ENCODE data around the gene MYO3B. TPM values are rescaled to one million over a fixed set of nuclear protein-coding genes. Genes with fewer than 3 reads are reported as not detected.

The MYO3B gene
- total and polyA plus RNA-seq, 2 donors (not counting 3 experiments of a cell fraction or from before 2014, with no cell fraction given), result 0.03 TPM; not detected in 1

DNA sequence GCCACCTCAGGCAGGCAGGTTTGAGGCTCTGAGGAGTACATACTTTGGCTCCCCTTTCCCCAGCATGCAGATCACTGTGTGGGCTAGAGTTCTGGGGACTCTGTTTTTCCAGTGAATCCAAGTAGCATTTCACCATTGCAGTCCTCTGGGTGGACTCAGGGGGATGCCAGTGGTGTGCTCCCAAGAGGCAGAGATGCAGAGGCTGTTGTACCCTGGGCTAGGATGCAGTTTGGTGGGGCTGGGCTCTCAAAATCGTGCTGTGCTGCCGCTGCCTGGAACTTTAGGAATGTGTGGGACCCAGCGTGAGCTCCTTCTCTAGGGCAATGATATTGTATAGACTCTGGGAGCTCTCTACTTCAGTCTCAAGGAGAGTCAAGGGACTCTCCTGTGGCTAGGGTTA, 104.9 kb downstream of the MYO3B start:
- no peak for DNase-seq (ENCODE audit: low read depth, low spot score)

More for the DNA sequence above, 104.9 kb downstream of the MYO3B start:
- no peak for TF ChIP-seq FOS (IDR thresholded peaks at IDR 0.05; ENCODE audit: borderline replicate concordance, insufficient read depth, low read length)
- TF ChIP-seq, protein P1, sequence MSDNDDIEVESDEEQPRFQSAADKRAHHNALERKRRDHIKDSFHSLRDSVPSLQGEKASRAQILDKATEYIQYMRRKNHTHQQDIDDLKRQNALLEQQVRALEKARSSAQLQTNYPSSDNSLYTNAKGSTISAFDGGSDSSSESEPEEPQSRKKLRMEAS (IDR thresholded peaks at IDR 0.05; ENCODE audit: insufficient read depth, insufficient read length), result no peak
- TF ChIP-seq, protein P2, sequence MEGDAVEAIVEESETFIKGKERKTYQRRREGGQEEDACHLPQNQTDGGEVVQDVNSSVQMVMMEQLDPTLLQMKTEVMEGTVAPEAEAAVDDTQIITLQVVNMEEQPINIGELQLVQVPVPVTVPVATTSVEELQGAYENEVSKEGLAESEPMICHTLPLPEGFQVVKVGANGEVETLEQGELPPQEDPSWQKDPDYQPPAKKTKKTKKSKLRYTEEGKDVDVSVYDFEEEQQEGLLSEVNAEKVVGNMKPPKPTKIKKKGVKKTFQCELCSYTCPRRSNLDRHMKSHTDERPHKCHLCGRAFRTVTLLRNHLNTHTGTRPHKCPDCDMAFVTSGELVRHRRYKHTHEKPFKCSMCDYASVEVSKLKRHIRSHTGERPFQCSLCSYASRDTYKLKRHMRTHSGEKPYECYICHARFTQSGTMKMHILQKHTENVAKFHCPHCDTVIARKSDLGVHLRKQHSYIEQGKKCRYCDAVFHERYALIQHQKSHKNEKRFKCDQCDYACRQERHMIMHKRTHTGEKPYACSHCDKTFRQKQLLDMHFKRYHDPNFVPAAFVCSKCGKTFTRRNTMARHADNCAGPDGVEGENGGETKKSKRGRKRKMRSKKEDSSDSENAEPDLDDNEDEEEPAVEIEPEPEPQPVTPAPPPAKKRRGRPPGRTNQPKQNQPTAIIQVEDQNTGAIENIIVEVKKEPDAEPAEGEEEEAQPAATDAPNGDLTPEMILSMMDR (IDR thresholded peaks at IDR 0.05; ENCODE audit: extremely low read depth in 1 of 2, insufficient read depth in 1 of 2, low read depth in 1 of 2, low read length in 2 of 2), result no peak
- TF ChIP-seq GATA2 (IDR thresholded peaks at IDR 0.05; ENCODE audit: insufficient read depth, insufficient read length, low read depth, low read length), result no peak
- no peak for TF ChIP-seq EZH2 (IDR thresholded peaks at IDR 0.05; ENCODE audit: borderline replicate concordance, low read depth, low read length, severe bottlenecking)
- TF ChIP-seq POLR2A (IDR thresholded peaks at IDR 0.05; ENCODE audit: low read depth, low read length), result no peak
- TF ChIP-seq JUN (IDR thresholded peaks at IDR 0.05; ENCODE audit: borderline replicate concordance, insufficient read depth, insufficient read length, low read depth), result no peak
- TF ChIP-seq POLR2AphosphoS5 (IDR thresholded peaks at IDR 0.05; ENCODE audit: insufficient read depth, low read depth, low read length), result no peak
- no peak for TF ChIP-seq MYC (IDR thresholded peaks at IDR 0.05; ENCODE audit: low read depth, low read length)
- intact Hi-C loops (cut with micrococcal nuclease), result no loop called here
- FAIRE-seq, result no peak
- dilution Hi-C loops (cut with MboI; ENCODE audit: extremely low pct_ligation_motif_present, low sequenced_read_pairs), result no loop called here
- no peak overlapping the region for H3K9ac ChIP-seq (replicated peaks; ENCODE audit: extremely low read depth, insufficient read depth, low read length)
- H3K27me3 ChIP-seq (ENCODE audit: control insufficient read depth in 2 of 2, insufficient read depth in 2 of 2, low read length in 2 of 2), result peaks cover 0 to 3% of the 10 kb centered on the region in 2 experiments
- H3K9me3 ChIP-seq (replicated peaks; ENCODE audit: control insufficient read depth, insufficient read depth, low read length), result no peaks in the 10 kb centered on the region
- CTCF ChIA-PET, result no interaction called here
- H3K4me3 ChIP-seq (replicated peaks in 1 of 3; ENCODE audit: insufficient read depth in 1 of 3, low read depth in 1 of 3, low read length in 3 of 3), result no peak overlapping the region
- H3K36me3 ChIP-seq (ENCODE audit: control insufficient read depth in 2 of 2, extremely low read depth in 1 of 2, insufficient read depth in 2 of 2, low read length in 2 of 2), result no peaks in the 10 kb centered on the region
- H3K79me2 ChIP-seq (ENCODE audit: control insufficient read depth, insufficient read depth, low read length), result no peaks in the 10 kb centered on the region
- H3K4me1 ChIP-seq (ENCODE audit: control insufficient read depth, extremely low read depth, insufficient read depth, low read length), result no peaks in the 10 kb centered on the region
- H3K4me2 ChIP-seq (ENCODE audit: insufficient read depth, low read length), result no peak overlapping the region
- no peak overlapping the region for H2AFZ ChIP-seq (ENCODE audit: low read depth, low read length)
- POLR2A ChIA-PET, result no interaction called here
- BruUV-seq (replicated peaks), result no TSS peak
- H4K20me1 ChIP-seq (replicated peaks; ENCODE audit: control insufficient read depth, extremely low read depth, insufficient read depth, low read length), result no peaks in the 10 kb centered on the region
- no peak overlapping the region for H3K27ac ChIP-seq (ENCODE audit: insufficient read depth, low read depth, low read length)
- H3K9me1 ChIP-seq (replicated peaks; ENCODE audit: control insufficient read depth, extremely low read depth, insufficient read depth, low read length), result no peaks in the 10 kb centered on the region
